Measurements from ENCODE around the gene STRIP2. TPM values are rescaled to one million over a fixed set of nuclear protein-coding genes. Genes with fewer than 3 reads are reported as not detected.

The STRIP2 gene
- total and polyA plus RNA-seq, 9 of the 15 experiments (the other 6 are each of a cell fraction or from before 2014, with no cell fraction given): 10.1 to 81.8 (median 42.3) TPM

DNA sequence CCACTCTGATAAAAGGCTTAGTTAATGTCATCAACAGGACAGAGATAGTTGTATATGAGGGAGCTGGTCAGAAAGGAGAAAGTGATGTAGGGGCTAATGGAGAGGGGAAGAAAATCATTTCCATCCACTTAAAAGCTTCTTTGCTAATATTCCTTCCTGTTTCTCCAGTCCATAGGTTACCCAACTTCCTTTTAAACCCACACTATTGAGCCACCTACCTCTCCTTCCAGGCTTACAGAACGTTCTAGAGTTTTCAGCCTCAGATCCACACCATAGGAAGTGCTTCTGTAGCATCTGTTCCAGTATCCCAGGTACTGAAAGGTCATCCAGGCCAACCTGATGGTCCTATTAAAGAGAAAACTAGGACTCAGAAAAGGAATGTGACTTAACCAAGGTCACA, 28.2 kb downstream of the STRIP2 start (continued):
- TF ChIP-seq, protein P1, sequence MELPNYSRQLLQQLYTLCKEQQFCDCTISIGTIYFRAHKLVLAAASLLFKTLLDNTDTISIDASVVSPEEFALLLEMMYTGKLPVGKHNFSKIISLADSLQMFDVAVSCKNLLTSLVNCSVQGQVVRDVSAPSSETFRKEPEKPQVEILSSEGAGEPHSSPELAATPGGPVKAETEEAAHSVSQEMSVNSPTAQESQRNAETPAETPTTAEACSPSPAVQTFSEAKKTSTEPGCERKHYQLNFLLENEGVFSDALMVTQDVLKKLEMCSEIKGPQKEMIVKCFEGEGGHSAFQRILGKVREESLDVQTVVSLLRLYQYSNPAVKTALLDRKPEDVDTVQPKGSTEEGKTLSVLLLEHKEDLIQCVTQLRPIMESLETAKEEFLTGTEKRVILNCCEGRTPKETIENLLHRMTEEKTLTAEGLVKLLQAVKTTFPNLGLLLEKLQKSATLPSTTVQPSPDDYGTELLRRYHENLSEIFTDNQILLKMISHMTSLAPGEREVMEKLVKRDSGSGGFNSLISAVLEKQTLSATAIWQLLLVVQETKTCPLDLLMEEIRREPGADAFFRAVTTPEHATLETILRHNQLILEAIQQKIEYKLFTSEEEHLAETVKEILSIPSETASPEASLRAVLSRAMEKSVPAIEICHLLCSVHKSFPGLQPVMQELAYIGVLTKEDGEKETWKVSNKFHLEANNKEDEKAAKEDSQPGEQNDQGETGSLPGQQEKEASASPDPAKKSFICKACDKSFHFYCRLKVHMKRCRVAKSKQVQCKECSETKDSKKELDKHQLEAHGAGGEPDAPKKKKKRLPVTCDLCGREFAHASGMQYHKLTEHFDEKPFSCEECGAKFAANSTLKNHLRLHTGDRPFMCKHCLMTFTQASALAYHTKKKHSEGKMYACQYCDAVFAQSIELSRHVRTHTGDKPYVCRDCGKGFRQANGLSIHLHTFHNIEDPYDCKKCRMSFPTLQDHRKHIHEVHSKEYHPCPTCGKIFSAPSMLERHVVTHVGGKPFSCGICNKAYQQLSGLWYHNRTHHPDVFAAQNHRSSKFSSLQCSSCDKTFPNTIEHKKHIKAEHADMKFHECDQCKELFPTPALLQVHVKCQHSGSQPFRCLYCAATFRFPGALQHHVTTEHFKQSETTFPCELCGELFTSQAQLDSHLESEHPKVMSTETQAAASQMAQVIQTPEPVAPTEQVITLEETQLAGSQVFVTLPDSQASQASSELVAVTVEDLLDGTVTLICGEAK (IDR thresholded peaks at IDR 0.05): no peak
- TF ChIP-seq, protein P1 (CRISPR knock-in tag; IDR thresholded peaks at IDR 0.05): no peak
- TF ChIP-seq EWSR1 (IDR thresholded peaks at IDR 0.05; ENCODE audit: borderline replicate concordance, low read depth, partially characterized antibody) (no peak), ZC3H4 (CRISPR knock-in tag; IDR thresholded peaks at IDR 0.05; ENCODE audit: borderline replicate concordance) (no peak)

Data from K562 (cell line).